B cell (primary cell): ENCODE data around the gene COL6A1. TPM values are rescaled to one million over a fixed set of nuclear protein-coding genes. Genes with fewer than 3 reads are reported as not detected.

Experiments
- ATAC-seq: fragments of 200-7000 bp; cut with Tn5 transposase; one replicate; pipeline ENCODE4 v1.10.0; 2021; ENCODE audit warnings: low read depth, mild to moderate bottlenecking, moderate number of reproducible peaks, moderate library complexity
- CTCF ChIA-PET: fragments of 350-600 bp; sonication (Branson Sonifier 250); formaldehyde crosslinking; loops from one replicate; lab custom pipeline; 2021; ENCODE audit warnings: antibody characterized with exemption, inconsistent platforms; lab: Charles Lee
- POLR2A ChIA-PET: fragments of 350-600 bp; sonication (Branson Sonifier 250); formaldehyde crosslinking; loops from one replicate; lab custom pipeline; 2021; ENCODE audit warnings: antibody characterized with exemption; lab: Charles Lee
- DNase-seq: peaks from one replicate; pipeline ENCODE4 v3.0.0; 2013
- H2AFZ ChIP-seq: 2 replicates; pipeline ENCODE4 v1.6.1; 2012; ENCODE audit warnings: mild to moderate bottlenecking, low read depth, low read length; ENCODE audit not compliant: insufficient read depth, poor library complexity, severe bottlenecking
- H3K27ac ChIP-seq, 2 donors: 1 replicate in 1 of 2; 2 replicates in 1 of 2; pipeline ENCODE4 v1.5.1; 2012 to 2013; ENCODE audit warnings: low read length in 2 of 2, mild to moderate bottlenecking in 2 of 2, moderate library complexity in 1 of 2
- H3K27me3 ChIP-seq, 4 experiments: fragments of 200-600 bp in 1 of 4; sonication (generic) in 1 of 4; replicated peaks in 1 of 4; 1 replicate in 2 of 4; 2 replicates in 2 of 4; pipeline versions ENCODE4 v1.6.1 to v1.7.0; 2013 to 2016; ENCODE audit warnings: low read length in 3 of 4, mild to moderate bottlenecking in 2 of 4, mixed read lengths in 1 of 4, moderate library complexity in 1 of 4; ENCODE audit not compliant: insufficient read depth in 4 of 4, control insufficient read depth in 3 of 4; ENCODE audit errors: control extremely low read depth in 1 of 4
- H3K36me3 ChIP-seq, 2 experiments: replicated peaks in 1 of 2; 1 replicate in 1 of 2; 2 replicates in 1 of 2; pipeline versions ENCODE4 v1.6.1 to v1.7.1; 2013; ENCODE audit warnings: low read length in 1 of 2; ENCODE audit not compliant: insufficient read depth in 2 of 2, control insufficient read depth in 1 of 2; ENCODE audit errors: control extremely low read depth in 1 of 2, extremely low read depth in 1 of 2
- H3K4me1 ChIP-seq, 2 donors: fragments of 200-600 bp in 1 of 2; sonication (generic) in 1 of 2; 1 replicate in 1 of 2; 2 replicates in 1 of 2; pipeline versions ENCODE4 v1.5.1 to v1.6.1; 2013 to 2017; ENCODE audit warnings: low read length in 2 of 2; ENCODE audit not compliant: control insufficient read depth in 2 of 2, insufficient read depth in 2 of 2
- H3K4me2 ChIP-seq: replicated peaks from 2 replicates; pipeline ENCODE3; 2012; ENCODE audit warnings: mild to moderate bottlenecking, low read depth, low read length; ENCODE audit not compliant: poor library complexity, severe bottlenecking
- H3K4me3 ChIP-seq, 5 experiments: fragments of 200-600 bp in 1 of 5; sonication (generic) in 1 of 5; 1 replicate in 3 of 5; 2 replicates in 2 of 5; pipeline versions ENCODE4 v1.5.1 to v1.7.0; 2011 to 2016; ENCODE audit warnings: low read length in 4 of 5, mild to moderate bottlenecking in 4 of 5, low read depth in 2 of 5, control low read depth in 1 of 5, moderate library complexity in 1 of 5; ENCODE audit not compliant: insufficient read depth in 1 of 5; ENCODE audit errors: control extremely low read depth in 1 of 5, extremely low read depth in 1 of 5
- H3K79me2 ChIP-seq: fragments of 200-600 bp; sonication (generic); one replicate; pipeline ENCODE4 v1.6.0; 2016; ENCODE audit warnings: low read length; ENCODE audit not compliant: control insufficient read depth, insufficient read depth
- H3K9ac ChIP-seq: fragments of 200-600 bp; sonication (generic); 2 replicates; pipeline ENCODE4 v1.6.1; 2017; ENCODE audit warnings: mild to moderate bottlenecking, low read length, moderate library complexity
- H3K9me3 ChIP-seq, 3 donors: one replicate each; pipeline versions ENCODE4 v1.6.1 to v1.7.1; 2013; ENCODE audit warnings: low read length in 2 of 3; ENCODE audit not compliant: control insufficient read depth in 2 of 3, insufficient read depth in 1 of 3; ENCODE audit errors: control extremely low read depth in 1 of 3
- H4K20me1 ChIP-seq: 2 replicates; pipeline ENCODE4 v1.6.0; 2012; ENCODE audit warnings: mild to moderate bottlenecking, low read length; ENCODE audit not compliant: insufficient read depth, control insufficient read depth, poor library complexity, severe bottlenecking
- H3K27ac Mint-ChIP-seq: one replicate; pipeline ENCODE4 v1.8.0; 2021; ENCODE audit warnings: mixed read lengths
- H3K27me3 Mint-ChIP-seq: one replicate; pipeline ENCODE4 v1.8.0; 2021; ENCODE audit warnings: mixed read lengths
- H3K4me1 Mint-ChIP-seq: one replicate; pipeline ENCODE4 v1.8.0; 2021; ENCODE audit warnings: mixed read lengths
- H3K4me3 Mint-ChIP-seq: one replicate; pipeline ENCODE4 v1.8.0; 2021; ENCODE audit warnings: mixed read lengths
- H3K9me3 Mint-ChIP-seq: one replicate; pipeline ENCODE4 v1.8.0; 2022; ENCODE audit warnings: mixed read lengths; ENCODE audit not compliant: insufficient read depth
- CTCF ChIP-seq: fragments of 200-600 bp; IDR thresholded peaks from one replicate; pipeline ENCODE4 v1.8.0; 2022; ENCODE audit warnings: antibody characterized with exemption, mild to moderate bottlenecking
- EZH2 ChIP-seq: IDR thresholded peaks from 2 replicates; pipeline ENCODE4 v1.6.1; 2012; ENCODE audit warnings: borderline replicate concordance, low read depth, mild to moderate bottlenecking, moderate library complexity, low read length; ENCODE audit not compliant: insufficient read depth, poor library complexity, severe bottlenecking
- WGBS: methylation state at CpG from one replicate; pipeline ENCODE4 v1.1.5; 2013; ENCODE audit warnings: missing lambda C conversion rate; ENCODE audit not compliant: insufficient coverage; 5-methylcytosine and 5-hydroxymethylcytosine counted together
- intact Hi-C: fragments of 100-400 bp; cut with micrococcal nuclease; formaldehyde crosslinking; loops from one replicate; pipeline ENCODE4 v1.10.0; 2022
- polyA plus RNA-seq: library from polyadenylated mRNA; depleted of rRNA; stranded (reverse); fragments of >200 nt; gene quantifications from 2 replicates; pipeline ENCODE4 v1.2.3, GENCODE V29; 2012
- total RNA-seq, 2 donors: library from RNA; stranded (reverse); fragments of 120-200 nt in 1 of 2; gene quantifications; 1 replicate in 1 of 2; 2 replicates in 1 of 2; pipeline versions ENCODE4 v1.2.3 to v1.2.4, GENCODE V29; 2013 to 2022

The COL6A1 gene
- total and polyA plus RNA-seq, 2 donors (not counting 1 experiment from before 2014, with no cell fraction given): 0.39 to 0.67 TPM

- Histone ChIP-seq H3K27ac (no peak overlapping the region), H3K36me3 (no peaks in the 10 kb centered on the region), H3K9ac (no peak overlapping the region), H3K27me3 (peaks cover 0 to 3% (median 0%) of the 10 kb centered on the region in 4 experiments), H2AFZ (no peak overlapping the region), H3K79me2 (no peaks in the 10 kb centered on the region), H3K4me3 (no peak overlapping the region), H3K4me2 (no peak overlapping the region), H4K20me1 (no peaks in the 10 kb centered on the region), H3K9me3 (peaks cover 0 to 26% (median 0%) of the 10 kb centered on the region in 3 donors), H3K4me1 (no peaks in the 10 kb centered on the region)
- TF ChIP-seq EZH2: no peak
- no peak for TF ChIP-seq CTCF
- H3K4me1 Mint-ChIP-seq: no peaks in the 10 kb centered on the region
- H3K27me3 Mint-ChIP-seq: peaks cover 18% of the 10 kb centered on the region
- peaks cover 3% of the 10 kb centered on the region for H3K9me3 Mint-ChIP-seq
- no peak overlapping the region for H3K4me3 Mint-ChIP-seq
- intact Hi-C loops: no loop called here
- no peak for DNase-seq
- POLR2A ChIA-PET: no interaction called here
- ATAC-seq: no peak
- CTCF ChIA-PET: no interaction called here
- no peak overlapping the region for H3K27ac Mint-ChIP-seq
- WGBS: no CpG with 5 or more reads among the region's 4 CpGs
Observed at GRCh38 chr21:46012154-46012553, 30.6 kb downstream of the COL6A1 start.

- no peaks in the 10 kb centered on the region for H3K79me2 ChIP-seq
- H3K4me1 ChIP-seq: no peaks in the 10 kb centered on the region
- H3K9me3 ChIP-seq: peaks cover 0 to 3% (median 0%) of the 10 kb centered on the region in 3 donors
- 49% methylated on average over 2 of the region's 2 CpGs for WGBS
- Mint-ChIP-seq H3K4me3 (no peak overlapping the region), H3K27me3 (peaks cover 32% of the 10 kb centered on the region), H3K27ac (no peak overlapping the region), H3K9me3 (no peaks in the 10 kb centered on the region), H3K4me1 (no peaks in the 10 kb centered on the region)
- TF ChIP-seq CTCF: no peak
- TF ChIP-seq EZH2: no peak
- H3K9ac ChIP-seq: no peak overlapping the region
- DNase-seq: no peak
- no peaks in the 10 kb centered on the region for H4K20me1 ChIP-seq
- no peak overlapping the region for H2AFZ ChIP-seq
- H3K36me3 ChIP-seq: no peaks in the 10 kb centered on the region
- CTCF ChIA-PET: no interaction called here
- no peak overlapping the region for H3K27ac ChIP-seq
- POLR2A ChIA-PET: no interaction called here
- no peak overlapping the region for H3K4me3 ChIP-seq
- H3K27me3 ChIP-seq: peaks cover 0 to 15% (median 5%) of the 10 kb centered on the region in 4 experiments
- H3K4me2 ChIP-seq: no peak overlapping the region
- ATAC-seq: no peak
- intact Hi-C loops: no loop called here
Observed at GRCh38 chr21:46014828-46015227, 33.3 kb downstream of the COL6A1 start.
